HS-5 (cell line): Measurements from ENCODE around the gene NRXN2.
A peak's percentile ranks its signal among the peaks of the same experiment; 100 is the strongest.
"Not testable (repeated sequence)": the region's sequence is repeated elsewhere in the genome, so short reads cannot be mapped to it uniquely, and the experiment has no call there.

Experiments
- DNase-seq: peaks from one replicate; pipeline ENCODE4 v3.0.0-alpha.2; 2012; ENCODE audit warnings: low read depth

NRXN2 gene

DNA sequence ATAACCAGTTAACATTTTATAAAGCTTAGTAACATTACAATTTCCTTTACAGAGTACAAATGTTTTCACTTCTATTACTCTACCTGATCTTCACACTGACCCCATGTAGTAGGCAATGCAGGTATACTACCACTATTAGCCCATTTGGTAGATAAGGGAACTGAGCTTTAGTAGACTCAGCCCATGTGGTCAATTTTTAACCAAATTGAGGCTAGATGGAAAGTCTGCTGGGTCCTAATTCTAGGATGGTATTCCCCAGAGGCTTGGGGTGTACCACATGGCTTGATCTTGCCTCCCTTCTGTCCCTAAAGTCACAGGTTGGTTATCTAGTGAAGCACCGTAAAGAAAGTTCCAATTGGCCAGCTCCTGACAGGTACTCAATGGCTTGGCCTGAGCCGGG is 48.2 kb downstream of the NRXN2 start:
- DNase-seq, result no peak

DNA sequence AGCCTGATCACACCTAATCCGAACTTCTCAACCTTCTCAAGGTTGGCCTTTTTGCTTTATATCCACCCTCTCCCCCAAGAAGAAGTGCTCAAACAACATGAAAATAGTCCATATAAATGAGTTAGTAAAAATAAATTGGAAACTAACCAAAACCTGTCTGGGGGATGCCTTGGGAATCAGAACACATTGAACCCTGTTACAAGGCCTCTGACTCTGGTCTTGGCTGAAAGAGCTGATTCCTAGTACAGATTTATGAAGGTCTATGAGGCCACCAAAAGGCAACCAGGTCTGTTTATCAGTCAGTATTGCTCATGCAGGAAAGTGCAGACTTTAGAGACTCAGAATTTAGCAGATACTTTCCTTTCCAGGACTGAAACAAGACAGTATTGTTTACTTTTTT is 49.7 kb downstream of the NRXN2 start:
- no peak for DNase-seq

DNA sequence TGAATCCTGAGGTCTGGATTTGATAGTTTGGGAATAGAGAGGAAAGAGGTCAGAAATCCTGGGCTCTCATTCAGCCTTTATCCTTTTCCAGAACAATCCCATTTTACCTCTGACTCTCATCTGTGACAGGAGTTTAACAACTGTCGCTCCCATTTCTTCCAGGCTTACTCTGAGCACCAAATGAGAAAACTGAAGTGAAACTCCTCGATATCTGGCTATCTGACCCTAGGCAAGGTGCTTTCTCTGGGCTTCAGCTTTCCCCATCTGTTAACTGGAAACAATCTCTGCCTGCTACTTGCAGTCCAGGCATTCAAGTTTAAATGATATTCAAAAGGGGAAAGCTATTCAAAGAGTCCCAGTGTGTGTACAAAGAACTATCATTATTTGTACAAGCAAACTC is 50.1 kb downstream of the NRXN2 start:
- DNase-seq, result no peak

DNA sequence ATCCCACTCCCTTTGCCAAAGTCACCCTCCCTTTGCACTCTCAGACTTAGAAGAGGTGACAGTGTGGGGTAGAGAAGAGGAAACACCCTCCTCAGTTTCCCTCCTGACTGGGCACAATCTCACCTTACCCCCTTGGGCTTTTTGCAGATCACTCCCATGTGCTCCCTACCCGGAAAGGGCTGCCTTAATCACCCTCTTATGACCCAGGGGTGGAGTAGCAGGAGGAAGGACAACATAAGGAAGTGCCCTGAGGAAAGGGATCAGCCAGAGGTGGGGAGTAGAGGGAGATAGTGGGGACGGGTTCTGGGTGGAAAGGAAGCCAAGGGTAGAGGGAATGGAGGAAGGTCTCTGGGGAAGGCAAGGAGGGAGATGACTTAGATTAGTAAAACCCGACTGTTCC is 52.0 kb downstream of the NRXN2 start:
- DNase-seq, result no peak

DNA sequence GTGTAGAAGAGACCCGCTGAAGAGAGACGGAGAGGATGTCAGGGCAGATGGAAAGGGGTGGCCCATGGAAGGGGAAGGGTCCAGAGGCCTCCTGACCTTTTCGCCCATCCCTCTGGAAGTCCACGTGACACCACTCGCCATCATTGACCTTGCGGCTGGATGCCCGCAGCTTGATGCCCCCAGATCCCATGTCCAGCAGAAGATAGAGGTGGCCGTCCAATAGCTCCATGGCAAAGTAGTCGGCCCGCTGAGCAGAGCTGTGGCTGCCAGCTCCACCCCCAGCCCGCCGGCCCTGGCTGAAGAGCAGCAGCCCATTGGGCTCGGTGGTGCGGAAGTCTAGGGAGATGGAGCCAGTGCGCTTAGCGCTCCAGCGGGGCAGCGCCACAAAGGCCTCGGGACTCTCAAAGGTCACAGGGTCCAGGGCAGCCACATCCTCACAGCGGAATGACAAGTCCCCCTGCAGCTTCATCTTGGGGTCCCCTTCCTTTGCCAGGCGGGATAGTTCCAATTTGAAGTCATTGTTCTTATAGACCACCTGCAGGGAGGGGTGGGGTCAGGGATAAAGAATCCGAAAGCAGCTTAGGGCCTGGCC is 55.7 kb downstream of the NRXN2 start:
- DNase-seq, result no peak

DNA sequence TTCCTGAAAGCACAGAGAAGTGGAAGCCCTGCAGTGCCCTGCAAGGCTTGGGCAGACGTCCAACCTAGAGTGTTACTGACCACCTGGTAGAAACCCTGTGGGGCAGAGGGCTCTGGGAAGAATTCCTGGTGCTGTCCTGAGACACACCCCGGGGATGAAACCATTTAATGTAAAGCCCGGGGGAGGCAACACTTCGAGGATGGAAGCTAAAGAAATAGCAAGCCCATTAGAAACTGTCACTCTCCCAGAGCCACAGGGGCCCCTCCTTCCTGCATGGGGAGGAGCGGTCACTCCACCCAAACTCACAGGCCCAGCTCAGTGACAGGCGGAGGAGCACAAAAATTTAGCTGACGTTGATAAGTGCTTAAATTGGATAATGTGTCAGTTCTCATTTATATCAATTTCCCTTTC is 57.6 kb downstream of the NRXN2 start:
- no peak for DNase-seq

DNA sequence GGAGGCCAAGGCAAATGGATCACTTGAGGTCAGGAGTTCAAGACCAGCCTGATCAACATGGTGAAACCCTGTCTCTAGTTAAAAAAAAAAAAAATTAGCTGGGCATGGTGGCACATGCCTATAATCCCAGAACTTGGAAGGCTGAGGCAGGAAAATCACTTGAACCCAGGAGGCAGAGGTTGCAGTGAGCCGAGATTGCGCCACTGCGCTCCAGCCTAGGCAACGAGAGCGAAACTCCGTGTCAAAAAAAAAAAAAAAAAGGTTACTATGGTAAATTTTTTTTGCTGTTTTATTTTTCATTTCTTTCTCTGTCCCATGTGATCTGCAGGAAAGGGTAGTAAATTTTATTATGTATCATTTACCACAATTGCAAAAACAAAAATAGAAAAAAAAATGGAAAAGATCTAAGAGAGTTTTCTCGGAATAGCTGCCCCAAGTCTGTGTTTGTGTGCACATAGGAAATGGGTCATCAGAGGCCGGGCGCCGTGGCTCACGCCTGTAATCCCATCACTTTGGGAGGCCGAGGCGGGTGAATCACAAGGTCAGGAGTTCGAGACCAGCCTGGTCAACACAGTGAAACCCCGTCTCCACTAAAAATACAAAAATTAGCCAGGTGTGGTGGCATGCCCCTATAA is 58.6 kb downstream of the NRXN2 start:
- DNase-seq, result not testable (repeated sequence)

DNA sequence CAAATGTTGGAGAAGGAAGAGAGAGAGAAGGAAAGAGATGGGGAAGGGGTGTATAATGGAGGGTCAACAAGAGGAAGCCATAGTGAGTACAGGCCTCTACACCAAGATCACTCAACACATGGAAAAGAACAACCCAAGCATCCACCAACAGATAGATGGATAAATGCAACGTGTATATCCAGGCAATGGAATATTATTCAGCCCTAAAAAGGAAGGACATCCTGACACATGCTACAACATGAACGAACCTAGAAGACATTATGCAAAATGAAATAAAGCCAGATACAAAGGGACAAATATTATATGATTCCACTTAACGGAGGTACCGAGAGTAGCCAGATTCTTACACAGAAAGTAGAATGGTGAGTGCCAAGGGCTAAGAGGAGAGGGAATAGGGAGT is 59.3 kb downstream of the NRXN2 start:
- DNase-seq, result no peak

DNA sequence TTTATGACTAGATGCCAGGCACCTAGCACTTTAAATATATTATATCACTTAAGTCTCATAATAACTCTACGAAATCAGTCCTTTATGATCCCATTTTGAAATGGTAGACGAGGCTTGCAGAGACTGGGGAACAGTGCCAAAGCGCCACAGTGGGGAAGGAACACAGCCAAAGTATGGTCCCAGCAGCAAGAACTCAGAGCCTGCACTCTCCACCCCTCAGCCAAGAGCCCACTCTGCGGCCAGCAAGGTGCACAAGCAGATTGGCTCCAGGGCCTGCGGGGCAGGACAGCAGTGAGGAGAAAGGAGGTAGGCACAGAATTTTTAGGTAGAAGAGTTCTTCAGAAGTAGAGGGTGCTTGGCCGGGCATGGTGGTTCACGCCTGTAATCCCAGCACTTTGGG is 61.4 kb downstream of the NRXN2 start:
- DNase-seq, result no peak

DNA sequence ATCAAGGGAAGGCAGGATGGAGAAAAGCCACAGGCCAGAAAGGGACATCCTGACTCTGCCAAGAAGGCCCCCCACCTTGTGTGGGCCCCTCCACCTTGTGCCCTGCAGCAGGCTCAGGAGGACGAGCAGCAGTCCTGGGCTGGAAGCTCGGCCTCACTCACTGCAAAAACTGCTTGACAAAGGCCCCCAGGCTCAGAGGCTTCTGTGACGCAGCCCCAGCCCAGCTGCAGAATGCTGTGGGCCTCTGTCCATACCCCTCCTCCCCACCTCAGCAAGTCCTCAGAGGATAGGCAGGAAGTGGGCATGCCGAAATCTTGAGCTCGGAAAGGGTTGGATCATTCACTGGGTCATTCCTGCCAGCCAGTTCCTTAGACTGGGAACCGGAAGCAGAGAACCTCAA is 61.9 kb downstream of the NRXN2 start:
- peak; percentile 66 for DNase-seq

DNA sequence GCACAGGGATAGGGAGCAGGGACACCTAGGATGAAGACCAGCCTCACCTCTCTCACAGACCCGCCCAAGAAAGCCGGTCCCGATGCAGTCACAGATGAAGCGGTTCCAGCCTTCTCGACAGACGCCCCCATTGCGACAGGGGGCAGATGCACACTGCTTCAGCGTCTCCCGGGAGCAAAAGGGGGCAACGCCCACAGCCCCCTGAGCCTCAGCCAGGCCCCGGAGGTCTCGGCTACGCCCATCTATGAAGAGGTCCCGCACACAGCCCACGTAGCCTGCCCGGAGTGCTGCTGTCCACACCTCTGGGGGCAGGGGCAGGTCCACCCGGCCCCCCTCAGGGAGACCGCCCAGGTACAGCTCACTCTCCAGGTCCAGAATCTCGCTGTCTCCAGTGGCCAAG is 62.3 kb downstream of the NRXN2 start:
- no peak for DNase-seq

DNA sequence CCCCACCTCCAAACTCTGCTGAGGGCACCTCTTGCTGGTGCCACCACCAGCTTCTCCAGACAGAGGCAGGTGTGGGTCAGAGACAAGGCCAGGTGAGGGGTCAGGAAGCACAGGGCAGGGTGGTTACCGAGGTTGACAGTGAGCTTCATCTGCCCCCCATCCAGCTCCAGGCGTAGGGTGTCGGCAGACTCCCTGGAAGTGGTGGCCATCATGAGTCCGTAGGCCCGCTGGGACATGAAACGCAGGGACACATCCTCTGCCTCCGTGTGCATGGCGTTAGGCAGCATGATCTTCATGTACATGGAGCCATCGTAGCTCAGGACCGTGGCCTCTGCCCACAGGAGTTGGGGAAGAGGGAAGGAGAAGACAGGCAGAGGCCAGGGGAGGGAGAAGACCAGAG is 62.8 kb downstream of the NRXN2 start:
- DNase-seq, result no peak

DNA sequence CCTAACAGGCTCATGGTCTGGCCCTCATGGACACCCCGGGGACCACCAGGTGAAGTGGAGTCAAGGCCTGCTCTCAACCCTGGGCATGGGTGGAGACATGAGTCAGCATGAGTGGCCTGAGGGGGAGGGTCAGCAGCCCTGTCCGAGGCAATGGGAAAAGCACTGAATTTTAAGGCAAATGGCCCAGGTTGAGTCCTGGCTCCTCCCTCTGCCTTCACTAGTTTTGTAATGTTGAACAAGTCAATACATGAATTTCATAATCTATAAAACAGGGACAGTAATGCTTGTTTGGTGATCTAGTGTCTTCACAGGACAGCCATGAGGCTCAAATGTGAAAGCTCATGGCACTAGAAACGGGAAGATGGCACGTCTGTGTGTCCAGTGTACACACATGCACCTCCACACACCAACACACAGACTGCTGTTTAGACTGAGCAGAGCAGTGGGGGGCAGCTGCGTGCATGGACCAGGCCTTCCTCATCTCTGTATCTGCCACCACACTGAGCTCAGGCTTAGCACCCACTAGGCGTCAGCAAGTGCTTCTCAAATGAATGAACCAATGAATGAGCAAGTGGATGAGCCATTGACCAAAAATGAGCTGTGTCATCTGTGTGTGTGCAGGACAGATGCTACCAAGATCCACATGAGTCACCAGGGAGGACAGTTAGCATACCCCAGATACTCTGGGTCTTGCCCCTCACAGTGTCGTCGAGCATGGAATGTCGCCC is 63.4 kb downstream of the NRXN2 start:
- DNase-seq, result peak; percentile 97

DNA sequence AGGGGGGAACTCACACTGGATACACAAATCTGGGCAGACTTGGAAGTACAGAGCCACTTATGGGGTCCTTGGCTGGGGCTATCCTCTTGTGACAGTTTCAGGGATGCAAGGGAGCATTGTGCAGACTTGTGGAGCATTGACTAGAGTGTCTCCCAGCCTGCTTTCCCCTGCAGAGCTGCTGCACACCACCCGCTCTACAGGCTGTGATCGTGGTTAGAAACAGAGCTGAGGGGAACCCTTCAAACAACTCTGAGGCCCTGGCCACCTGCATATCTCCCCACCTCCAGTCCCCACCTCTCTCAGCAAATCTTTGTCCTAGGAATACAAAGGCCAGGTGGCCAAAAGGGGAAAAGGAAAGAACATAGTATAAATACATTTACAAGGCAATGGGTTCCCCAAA is 64.7 kb downstream of the NRXN2 start:
- no peak for DNase-seq

DNA sequence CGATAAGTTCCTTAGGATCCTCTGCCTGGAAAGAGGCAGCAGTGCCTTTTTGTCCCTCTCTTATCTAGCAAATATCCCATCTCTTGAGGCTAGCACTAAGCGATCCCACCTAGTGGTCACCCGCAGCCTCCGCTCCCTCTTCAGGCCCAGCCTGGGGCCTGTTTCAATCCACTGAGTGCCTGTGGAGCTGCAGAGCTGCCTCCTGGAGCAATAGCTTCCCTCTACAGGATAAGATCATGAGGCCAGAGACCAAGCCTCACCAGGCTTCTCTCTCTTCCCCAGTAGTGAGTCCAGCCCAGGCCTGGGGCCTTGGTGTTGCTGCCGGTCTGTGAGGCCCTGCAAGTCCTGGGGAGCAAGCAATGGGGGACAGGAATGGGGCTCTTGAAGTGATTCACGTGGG is 66.1 kb downstream of the NRXN2 start:
- no peak for DNase-seq

DNA sequence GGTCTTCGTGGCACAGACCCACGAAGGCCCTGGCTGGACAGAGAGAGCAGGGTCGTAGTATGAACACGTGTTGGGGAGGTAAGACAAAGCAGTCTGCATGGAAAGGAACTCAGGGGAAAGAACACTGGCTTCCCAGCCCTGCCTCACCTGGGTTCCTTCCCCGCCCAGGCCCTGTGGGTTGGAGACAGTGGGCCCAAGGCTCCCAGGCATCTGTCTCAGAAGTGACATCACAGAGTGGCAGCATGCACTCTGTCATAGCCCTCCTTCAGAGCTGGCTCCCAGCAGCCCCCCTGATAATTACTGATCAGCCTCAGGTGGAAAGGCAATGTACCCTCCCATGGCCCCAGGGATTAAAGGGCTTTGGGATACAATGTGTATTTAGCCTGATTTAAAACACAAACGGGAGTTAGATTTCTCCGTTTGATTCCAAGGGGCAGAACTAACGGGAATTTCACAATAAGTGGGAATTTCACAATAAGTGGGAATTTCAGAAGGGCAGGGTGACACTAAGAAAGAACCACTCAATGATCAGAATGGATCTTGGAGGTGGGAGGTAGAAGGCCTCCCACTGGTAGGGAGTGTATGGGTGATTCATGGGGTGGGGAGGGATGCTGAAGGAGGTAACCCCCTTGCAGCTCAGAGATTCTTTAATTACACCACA is 66.9 kb downstream of the NRXN2 start:
- no peak for DNase-seq

DNA sequence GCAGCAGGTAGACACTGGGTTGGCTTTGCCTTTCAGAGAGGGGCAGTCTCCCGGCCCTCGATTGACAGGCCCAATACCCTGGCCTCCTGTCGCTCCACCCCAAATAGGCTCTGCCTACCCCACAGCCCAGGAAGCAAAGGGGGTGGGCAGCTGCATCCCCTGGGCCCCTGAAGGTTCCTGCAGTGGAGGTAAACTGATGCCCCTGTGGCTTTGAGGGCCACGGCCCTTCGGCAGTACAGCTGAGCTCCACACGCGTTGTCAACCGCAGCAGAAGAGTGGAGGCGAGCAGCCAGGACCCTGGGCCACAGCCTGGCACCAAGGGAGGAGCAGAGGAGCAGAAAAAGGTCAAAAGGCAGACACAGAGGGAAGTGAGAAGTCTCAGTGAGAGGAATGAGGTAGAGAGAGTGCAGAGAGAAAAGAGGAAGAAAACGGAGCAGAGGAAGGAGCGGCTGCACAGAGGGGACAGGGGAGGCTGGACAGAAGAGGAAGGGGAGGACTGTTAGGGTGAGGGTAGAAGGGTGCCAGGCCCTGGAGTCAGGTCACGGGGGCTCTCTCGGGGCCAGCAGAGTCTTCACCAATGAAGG is 67.9 kb downstream of the NRXN2 start:
- no peak for DNase-seq

DNA sequence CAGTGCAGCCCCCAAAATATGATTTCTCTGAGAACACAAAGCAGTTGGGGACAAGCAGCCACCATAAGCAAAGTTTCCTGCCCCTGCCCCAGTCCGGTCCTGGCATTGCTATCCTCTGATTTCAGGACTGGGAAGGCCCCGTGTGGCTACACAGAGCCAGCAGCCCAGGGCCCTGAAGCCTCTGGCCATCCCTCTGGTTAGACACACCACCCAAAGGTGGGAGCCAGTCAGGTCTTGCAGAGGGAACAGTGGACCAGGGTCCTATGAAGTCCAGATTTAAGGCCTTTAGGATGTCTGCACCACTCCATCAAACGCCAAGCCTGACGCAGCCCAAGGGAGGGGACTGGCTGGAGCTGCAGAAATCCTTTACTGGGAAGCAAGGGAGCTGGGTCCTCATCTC is 68.6 kb downstream of the NRXN2 start:
- no peak for DNase-seq

DNA sequence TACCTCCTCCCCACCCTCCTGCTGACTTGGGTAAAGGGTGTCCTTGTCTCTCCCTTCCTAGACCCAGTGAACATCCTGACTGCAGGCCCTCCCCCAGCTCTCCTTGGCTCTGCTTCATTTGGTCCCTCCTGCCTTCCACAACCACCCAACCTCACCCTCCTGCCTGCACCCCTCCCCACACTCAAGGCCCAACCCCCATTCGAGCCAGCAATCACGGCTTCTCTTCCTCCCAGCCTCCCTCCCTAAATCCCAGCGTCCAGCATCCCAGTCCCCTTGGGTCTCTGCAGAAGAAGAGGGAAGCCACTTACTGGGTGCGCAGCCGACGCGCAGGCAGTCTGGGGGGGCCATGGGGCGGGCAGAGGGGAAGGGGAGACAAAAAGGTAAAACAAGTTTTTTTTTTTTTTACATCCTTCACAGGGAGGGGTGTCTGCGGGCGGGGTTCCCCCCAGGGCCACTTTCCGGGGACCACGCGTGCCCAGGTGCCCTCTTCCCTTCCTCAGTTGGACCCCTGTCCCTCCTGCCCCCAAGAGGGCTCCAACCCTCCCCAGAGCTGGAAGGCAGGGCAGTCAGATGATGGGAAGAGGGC is 69.5 kb downstream of the NRXN2 start:
- no peak for DNase-seq

DNA sequence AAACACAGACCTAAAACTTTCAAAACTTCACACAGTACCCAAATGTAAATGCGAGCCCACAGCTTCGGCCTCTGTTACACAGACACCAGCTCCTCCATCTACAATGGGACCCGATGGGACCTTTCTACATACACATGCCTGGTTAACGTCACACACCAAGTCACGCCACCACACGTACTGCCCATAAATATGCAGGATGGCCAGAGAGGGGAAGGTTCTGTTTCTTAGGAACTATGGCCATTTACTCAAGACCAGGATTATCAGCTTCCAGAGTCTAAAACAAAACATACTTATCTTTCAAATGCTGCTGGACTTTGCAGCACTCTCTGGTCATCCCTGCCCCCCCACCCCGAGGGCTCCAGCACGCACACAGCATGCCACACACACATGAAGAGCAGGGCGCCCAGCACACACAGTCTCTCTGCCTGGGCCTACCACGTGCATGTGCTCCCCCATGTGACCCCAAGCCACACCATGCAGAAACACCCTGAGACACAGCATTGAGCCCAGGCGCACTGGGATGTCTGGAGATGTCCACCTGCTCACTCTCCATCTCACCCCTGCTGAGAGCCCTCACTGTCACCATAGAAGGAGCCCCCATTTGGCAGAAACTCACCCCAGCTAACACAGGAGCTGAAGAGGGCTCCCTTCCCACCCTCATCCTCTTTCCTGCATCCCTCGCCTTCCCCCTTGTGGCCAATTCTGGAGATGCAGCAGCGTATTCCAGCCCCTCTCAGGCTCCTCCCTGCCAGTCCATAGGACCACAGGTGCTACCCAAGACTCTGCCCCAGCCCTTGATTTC is 70.2 kb downstream of the NRXN2 start:
- DNase-seq, result no peak

DNA sequence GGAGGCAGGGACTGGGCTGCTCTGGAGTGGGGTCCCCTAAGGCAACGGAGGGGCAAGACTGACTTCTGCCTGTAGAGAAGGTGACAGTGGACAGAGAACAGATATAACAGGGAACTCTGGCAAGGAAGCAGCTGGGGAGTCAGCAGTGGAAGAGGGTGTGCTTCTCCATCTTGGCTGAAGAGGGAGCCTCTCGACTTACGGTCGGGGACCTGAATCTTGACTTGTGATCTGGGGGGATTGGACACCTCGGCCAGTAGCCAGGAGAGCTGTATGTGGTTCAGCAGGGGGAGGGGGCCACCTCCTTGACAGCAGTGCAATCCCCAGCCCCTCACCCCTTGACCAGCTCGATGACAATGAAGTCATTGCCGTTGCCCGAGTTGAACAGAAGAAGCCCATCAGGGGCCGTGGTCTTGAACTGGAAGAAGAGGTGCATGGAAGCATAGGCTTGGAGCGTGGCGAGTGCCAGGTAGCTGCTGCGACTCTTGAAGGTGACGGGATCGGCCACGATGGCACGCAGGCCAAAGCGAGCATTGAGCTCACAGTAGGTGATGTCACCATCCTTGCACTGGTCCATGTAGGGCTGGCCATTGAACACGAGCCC is 72.0 kb downstream of the NRXN2 start:
- DNase-seq, result no peak
